Rectal smooth muscle tissue (tissue), 1 donor: ENCODE measurements around the gene SKI.
"Not testable (repeated sequence)": the region's sequence is repeated elsewhere in the genome, so short reads cannot be mapped to it uniquely, and the experiment has no call there.

Experiments used
- H3K27ac ChIP-seq: one replicate; pipeline ENCODE4 v1.7.0; 2013; ENCODE audit warnings: low read depth, low read length, inconsistent platforms
- H3K27me3 ChIP-seq: one replicate; pipeline ENCODE4 v1.7.0; 2013; ENCODE audit warnings: low read length; ENCODE audit not compliant: control insufficient read depth, insufficient read depth
- H3K36me3 ChIP-seq: one replicate; pipeline ENCODE4 v1.7.0; 2013; ENCODE audit warnings: low read length; ENCODE audit not compliant: control insufficient read depth, insufficient read depth
- H3K4me1 ChIP-seq: one replicate; pipeline ENCODE4 v1.7.0; 2013; ENCODE audit warnings: low read length; ENCODE audit not compliant: control insufficient read depth, insufficient read depth
- H3K4me3 ChIP-seq: one replicate; pipeline ENCODE4 v1.7.0; 2013; ENCODE audit warnings: low read length
- H3K9ac ChIP-seq: one replicate; pipeline ENCODE4 v1.7.0; 2013; ENCODE audit warnings: low read length

The SKI gene

GRCh38 chr1:2324553-2325366 is 96.6 kb downstream of the SKI start:
- peaks cover 27% of the 10 kb centered on the region for H3K4me1 ChIP-seq
- H3K4me3 ChIP-seq = no peak overlapping the region
- no peaks in the 10 kb centered on the region for H3K36me3 ChIP-seq
- H3K27me3 ChIP-seq = no peaks in the 10 kb centered on the region
- H3K9ac ChIP-seq = no peak overlapping the region
- H3K27ac ChIP-seq = no peak overlapping the region

DNA sequence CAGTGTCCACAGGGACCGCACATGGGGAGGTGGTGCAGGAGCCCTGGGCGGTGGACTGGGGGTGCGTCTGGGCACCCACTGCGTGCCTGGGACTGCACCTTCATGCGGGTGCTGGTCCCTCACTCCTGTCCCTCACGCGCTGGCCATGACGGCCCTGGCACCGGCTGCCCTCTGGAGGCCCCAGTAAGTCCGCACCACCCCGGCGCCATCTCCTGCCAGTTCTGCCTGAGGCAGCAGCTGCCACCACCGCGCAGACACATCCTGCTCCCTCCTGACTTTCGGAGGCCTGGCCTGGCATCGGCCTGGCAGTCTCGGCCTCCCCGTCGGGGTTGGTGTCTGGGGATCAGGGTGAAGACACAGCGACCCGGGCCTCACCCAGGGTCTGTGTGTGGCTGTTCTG is 98.4 kb downstream of the SKI start:
- Histone ChIP-seq H3K27me3 (no peaks in the 10 kb centered on the region), H3K36me3 (no peaks in the 10 kb centered on the region), H3K4me3 (no peak overlapping the region), H3K9ac (no peak overlapping the region), H3K4me1 (peaks cover 32% of the 10 kb centered on the region), H3K27ac (no peak overlapping the region)

DNA sequence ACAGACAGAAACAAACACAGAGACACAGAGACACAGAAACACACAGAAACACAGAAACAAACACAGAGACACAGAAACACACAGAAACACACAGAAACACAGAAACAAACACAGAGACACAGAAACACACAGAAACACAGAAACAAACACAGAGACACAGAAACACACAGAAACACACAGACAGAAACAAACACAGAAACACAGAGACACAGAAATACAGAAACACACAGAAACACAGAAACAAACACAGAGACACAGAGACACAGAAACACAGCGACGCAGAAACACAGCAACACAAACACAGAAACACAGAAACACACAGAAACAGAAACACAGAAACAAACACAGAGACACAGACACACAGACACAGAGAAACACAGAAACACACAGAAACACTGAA is 99.0 kb downstream of the SKI start:
- not testable (repeated sequence) for H3K27me3 ChIP-seq, H3K36me3 ChIP-seq, H3K27ac ChIP-seq, H3K4me3 ChIP-seq, H3K9ac ChIP-seq
- H3K4me1 ChIP-seq = peaks cover 29% of the 10 kb centered on the region

DNA sequence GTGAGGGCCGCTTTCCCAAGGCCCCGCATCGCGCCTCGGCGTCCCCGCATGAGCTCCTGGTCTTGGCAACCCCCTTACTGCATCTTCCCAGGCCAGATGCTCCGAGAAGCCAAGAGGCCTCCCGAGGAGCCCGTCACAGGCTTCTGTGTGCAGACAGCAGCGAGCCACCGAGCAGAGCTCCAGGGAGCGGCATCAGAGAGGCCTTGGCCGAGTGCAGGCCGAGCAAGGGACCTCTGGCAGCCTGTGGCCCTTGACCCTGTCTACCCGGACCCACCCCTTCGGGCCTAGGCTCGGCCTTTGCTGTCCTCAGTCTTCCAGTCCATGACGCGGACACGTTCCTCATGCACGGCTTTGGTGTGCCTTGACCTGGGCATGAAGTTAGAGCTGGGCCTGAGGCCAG is 99.7 kb downstream of the SKI start:
- no peak overlapping the region for H3K27ac ChIP-seq
- H3K27me3 ChIP-seq = no peaks in the 10 kb centered on the region
- no peak overlapping the region for H3K9ac ChIP-seq
- no peaks in the 10 kb centered on the region for H3K36me3 ChIP-seq
- no peak overlapping the region for H3K4me3 ChIP-seq
- peaks cover 23% of the 10 kb centered on the region for H3K4me1 ChIP-seq

DNA sequence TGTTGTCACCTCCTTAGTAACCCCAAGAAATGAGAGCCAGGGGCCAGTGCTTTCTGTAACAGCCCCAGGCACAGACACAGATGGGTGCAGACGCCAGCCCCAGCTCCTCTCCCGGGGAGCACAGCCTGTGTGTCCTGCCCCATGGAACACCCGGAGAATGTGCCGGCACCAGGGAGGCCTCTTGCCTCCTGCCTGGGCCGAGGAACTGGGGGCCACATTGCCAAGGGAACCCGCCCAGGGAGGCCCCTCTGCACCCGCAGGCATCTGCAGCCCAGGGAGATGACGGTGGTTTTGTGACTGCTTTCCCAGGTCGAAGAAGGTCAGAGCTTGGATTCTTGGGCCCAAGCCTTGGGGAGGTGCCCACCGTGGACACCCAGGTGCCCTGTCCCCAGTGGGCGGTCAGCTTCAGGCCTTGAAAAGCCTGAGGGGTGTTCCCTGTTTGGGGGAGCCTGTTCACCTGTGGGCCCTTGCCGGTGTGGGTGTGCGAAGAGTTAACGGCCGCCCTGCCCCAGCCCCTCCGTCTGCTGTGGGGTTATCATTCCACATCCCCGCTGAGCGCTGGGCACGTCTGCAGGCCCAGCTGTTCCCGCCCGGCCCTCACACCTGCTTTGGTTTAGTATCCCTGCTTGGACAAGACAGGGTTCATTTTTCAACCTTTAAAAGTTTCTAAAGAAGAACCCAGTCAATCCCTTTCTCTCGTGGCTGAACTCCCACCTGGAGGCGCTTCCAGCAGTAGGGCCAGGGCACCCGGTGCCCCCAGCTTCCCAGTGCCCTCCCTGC is 100.7 kb downstream of the SKI start:
- Histone ChIP-seq H3K9ac (no peak overlapping the region), H3K27ac (no peak overlapping the region), H3K4me1 (peaks cover 19% of the 10 kb centered on the region), H3K27me3 (no peaks in the 10 kb centered on the region), H3K36me3 (no peaks in the 10 kb centered on the region), H3K4me3 (no peak overlapping the region)

- Histone ChIP-seq H3K4me3 (no peak overlapping the region), H3K27ac (peak overlapping the region; percentile 67), H3K36me3 (no peaks in the 10 kb centered on the region), H3K9ac (no peak overlapping the region), H3K4me1 (peaks cover 19% of the 10 kb centered on the region), H3K27me3 (no peaks in the 10 kb centered on the region)
Measured at GRCh38 chr1:2330035-2330434, 101.9 kb downstream of the SKI start.

GRCh38 chr1:2330519-2331199 is 102.5 kb downstream of the SKI start:
- no peaks in the 10 kb centered on the region for H3K27me3 ChIP-seq
- H3K27ac ChIP-seq = peak overlapping the region; percentile 67
- no peak overlapping the region for H3K9ac ChIP-seq
- peaks cover 19% of the 10 kb centered on the region for H3K4me1 ChIP-seq
- no peaks in the 10 kb centered on the region for H3K36me3 ChIP-seq
- H3K4me3 ChIP-seq = no peak overlapping the region

GRCh38 chr1:2331200-2331544 is 103.1 kb downstream of the SKI start:
- H3K27ac ChIP-seq = peak overlapping the region; percentile 67
- no peak overlapping the region for H3K9ac ChIP-seq

DNA sequence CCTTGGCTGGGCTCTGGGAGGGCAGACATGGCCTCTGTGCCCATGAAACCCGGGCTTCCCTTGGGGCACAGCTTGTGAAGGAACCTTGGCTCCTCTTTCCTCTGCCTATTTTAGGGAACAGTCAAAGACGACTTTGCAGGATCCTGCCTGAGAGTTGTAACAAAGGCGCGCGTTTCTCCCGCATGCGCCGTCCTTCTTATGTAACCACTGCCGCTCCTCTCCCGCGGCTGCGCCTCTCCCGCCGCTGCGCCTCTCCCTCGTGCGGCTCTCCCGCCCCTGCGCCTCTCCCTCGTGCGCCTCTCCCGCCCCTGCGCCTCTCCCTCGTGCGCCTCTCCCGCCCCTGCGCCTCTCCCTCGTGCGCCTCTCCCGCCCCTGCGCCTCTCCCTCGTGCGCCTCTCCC is 103.5 kb downstream of the SKI start:
- H3K4me3 ChIP-seq, H3K9ac ChIP-seq, H3K27me3 ChIP-seq, H3K36me3 ChIP-seq: not testable (repeated sequence)
- Histone ChIP-seq H3K4me1 (peaks cover 19% of the 10 kb centered on the region), H3K27ac (peak overlapping the region; percentile 67)

More at GRCh38 chr1:2331200-2331544, 103.1 kb downstream of the SKI start:
- Histone ChIP-seq H3K4me3 (no peak overlapping the region), H3K4me1 (peaks cover 19% of the 10 kb centered on the region), H3K27me3 (no peaks in the 10 kb centered on the region), H3K36me3 (no peaks in the 10 kb centered on the region)

GRCh38 chr1:2334366-2334765 is 106.2 kb downstream of the SKI start:
- H3K27ac ChIP-seq = no peak overlapping the region
- H3K9ac ChIP-seq = no peak overlapping the region
- no peak overlapping the region for H3K4me3 ChIP-seq
- no peaks in the 10 kb centered on the region for H3K27me3 ChIP-seq
- H3K4me1 ChIP-seq = peaks cover 19% of the 10 kb centered on the region
- no peaks in the 10 kb centered on the region for H3K36me3 ChIP-seq

GRCh38 chr1:2334883-2335534 is 106.9 kb downstream of the SKI start:
- Histone ChIP-seq H3K27me3 (no peaks in the 10 kb centered on the region), H3K36me3 (no peaks in the 10 kb centered on the region), H3K27ac (no peak overlapping the region), H3K9ac (no peak overlapping the region), H3K4me3 (no peak overlapping the region), H3K4me1 (peaks cover 16% of the 10 kb centered on the region)
